Left renal pelvis (tissue), 4 donors: ENCODE results near the gene DLL1. TPM values are rescaled to one million over a fixed set of nuclear protein-coding genes. Genes with fewer than 3 reads are reported as not detected.
"Not testable (repeated sequence)": the region's sequence is repeated elsewhere in the genome, so short reads cannot be mapped to it uniquely, and the experiment has no call there.

Source experiments
- DNase-seq, 4 donors: peaks; one replicate each; pipeline ENCODE4 v3.0.0-alpha.2; 2013; ENCODE audit warnings: low read depth in 4 of 4, low spot score in 3 of 4
- polyA plus RNA-seq, 4 donors: library from polyadenylated mRNA; unstranded; fragments of 120-200 nt; gene quantifications; one replicate each; pipeline ENCODE4 v1.2.1, GENCODE V29; 2013; ENCODE audit not compliant: insufficient read length in 4 of 4

DLL1 gene
- 10 to 100 TPM in 1 of 4 donors, 1 to 10 TPM in 3; 2.7 to 13.5 (median 8.8) TPM for polyA plus RNA-seq

GRCh38 chr6:170290296-170291128, at the start of gene DLL1:
Gene DLL1, minus strand, starts transcription at chr6:170291078. Its CDS starts 939 bp downstream, at chr6:170290139.
- no peak for DNase-seq

- DNase-seq = not testable (repeated sequence)
Observed at GRCh38 chr6:170335199-170335598, 44.3 kb upstream of the DLL1 start.

GRCh38 chr6:170329321-170329720, 38.4 kb upstream of the DLL1 start:
- DNase-seq = no peak

GRCh38 chr6:170317718-170318117, 26.8 kb upstream of the DLL1 start:
- DNase-seq = no peak

- no peak for DNase-seq
Observed at GRCh38 chr6:170317076-170317475, 26.2 kb upstream of the DLL1 start.

GRCh38 chr6:170316071-170316470, 25.2 kb upstream of the DLL1 start:
- DNase-seq = no peak

- DNase-seq = no peak
Observed at GRCh38 chr6:170314983-170315382, 24.1 kb upstream of the DLL1 start.

GRCh38 chr6:170313716-170314295, 22.9 kb upstream of the DLL1 start:
- no peak for DNase-seq

GRCh38 chr6:170312876-170313275, 22.0 kb upstream of the DLL1 start:
- no peak for DNase-seq

- DNase-seq = no peak
Observed at GRCh38 chr6:170311696-170312095, 20.8 kb upstream of the DLL1 start.

- no peak for DNase-seq
Observed at GRCh38 chr6:170308761-170309160, 17.9 kb upstream of the DLL1 start.

- no peak for DNase-seq
Observed at GRCh38 chr6:170307080-170307545, 16.2 kb upstream of the DLL1 start.

- peak; percentile 87 to 93 (median 90) for DNase-seq
Observed at GRCh38 chr6:170306324-170307079, 15.6 kb upstream of the DLL1 start, which contains the start of gene FAM120B. Gene FAM120B, plus strand, starts transcription at chr6:170306758. Its CDS starts 10,633 bp downstream, at chr6:170317391.

GRCh38 chr6:170305805-170306323, 15.0 kb upstream of the DLL1 start:
- no peak for DNase-seq

GRCh38 chr6:170301184-170301583, 10.3 kb upstream of the DLL1 start:
- no peak for DNase-seq

- no peak for DNase-seq
Observed at GRCh38 chr6:170298688-170299087, 7.8 kb upstream of the DLL1 start.

GRCh38 chr6:170297576-170298330, 6.9 kb upstream of the DLL1 start:
- no peak for DNase-seq

- DNase-seq = no peak
Observed at GRCh38 chr6:170296746-170297575, 6.1 kb upstream of the DLL1 start.

GRCh38 chr6:170296423-170296745, 5.5 kb upstream of the DLL1 start:
- DNase-seq = no peak
